ENCODE measurements around the gene DOCK8.

- TF ChIP-seq, protein P1, sequence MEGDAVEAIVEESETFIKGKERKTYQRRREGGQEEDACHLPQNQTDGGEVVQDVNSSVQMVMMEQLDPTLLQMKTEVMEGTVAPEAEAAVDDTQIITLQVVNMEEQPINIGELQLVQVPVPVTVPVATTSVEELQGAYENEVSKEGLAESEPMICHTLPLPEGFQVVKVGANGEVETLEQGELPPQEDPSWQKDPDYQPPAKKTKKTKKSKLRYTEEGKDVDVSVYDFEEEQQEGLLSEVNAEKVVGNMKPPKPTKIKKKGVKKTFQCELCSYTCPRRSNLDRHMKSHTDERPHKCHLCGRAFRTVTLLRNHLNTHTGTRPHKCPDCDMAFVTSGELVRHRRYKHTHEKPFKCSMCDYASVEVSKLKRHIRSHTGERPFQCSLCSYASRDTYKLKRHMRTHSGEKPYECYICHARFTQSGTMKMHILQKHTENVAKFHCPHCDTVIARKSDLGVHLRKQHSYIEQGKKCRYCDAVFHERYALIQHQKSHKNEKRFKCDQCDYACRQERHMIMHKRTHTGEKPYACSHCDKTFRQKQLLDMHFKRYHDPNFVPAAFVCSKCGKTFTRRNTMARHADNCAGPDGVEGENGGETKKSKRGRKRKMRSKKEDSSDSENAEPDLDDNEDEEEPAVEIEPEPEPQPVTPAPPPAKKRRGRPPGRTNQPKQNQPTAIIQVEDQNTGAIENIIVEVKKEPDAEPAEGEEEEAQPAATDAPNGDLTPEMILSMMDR (IDR thresholded peaks at IDR 0.05; ENCODE audit: low read length), result no peak
- no peak for TF ChIP-seq EZH2 (IDR thresholded peaks at IDR 0.05; ENCODE audit: borderline replicate concordance, low read length)
Observed at GRCh38 chr9:431701-432100, 217.0 kb downstream of the DOCK8 start.

Data from OCI-LY1 (cell line).